ENCODE data around the gene RCN1.

- TF ChIP-seq CTCF (IDR thresholded peaks at IDR 0.05) (no peak), POLR2A (IDR thresholded peaks at IDR 0.05) (no peak)
Observed at GRCh38 chr11:32050264-32050663, 40.6 kb upstream of the RCN1 start.

Data from esophagus squamous epithelium (tissue), 4 donors.